Endodermal cell (in vitro differentiated cells): ENCODE measurements around the gene ST6GALNAC2. TPM values are rescaled to one million over a fixed set of nuclear protein-coding genes. Genes with fewer than 3 reads are reported as not detected.

Experiments used
- DNase-seq: peaks from one replicate; pipeline ENCODE4 v3.0.0-alpha.2; 2017
- H3K27ac ChIP-seq: 2 replicates; pipeline ENCODE4 v1.5.1; 2013; ENCODE audit warnings: mild to moderate bottlenecking, low read depth, low read length, moderate library complexity
- H3K27me3 ChIP-seq: 2 replicates; pipeline ENCODE4 v1.6.1; 2013; ENCODE audit warnings: mild to moderate bottlenecking, low read length, moderate library complexity; ENCODE audit not compliant: insufficient read depth, control insufficient read depth, poor library complexity, severe bottlenecking
- H3K36me3 ChIP-seq: 2 replicates; pipeline ENCODE4 v1.7.0; 2013; ENCODE audit warnings: mild to moderate bottlenecking, low read length, moderate library complexity; ENCODE audit not compliant: control insufficient read depth, insufficient read depth
- H3K4me1 ChIP-seq: one replicate; pipeline ENCODE4 v1.7.0; 2013; ENCODE audit warnings: low read length; ENCODE audit not compliant: control insufficient read depth, insufficient read depth
- H3K4me3 ChIP-seq: 2 replicates; pipeline ENCODE4 v1.5.1; 2013; ENCODE audit warnings: mild to moderate bottlenecking, low read length, moderate library complexity
- H3K9ac ChIP-seq: 2 replicates; pipeline ENCODE4 v1.6.1; 2013; ENCODE audit warnings: mild to moderate bottlenecking, low read length, moderate library complexity; ENCODE audit not compliant: poor library complexity, severe bottlenecking; ENCODE audit errors: extremely low read depth
- H3K9me3 ChIP-seq: 2 replicates; pipeline ENCODE4 v1.6.1; 2013; ENCODE audit warnings: mild to moderate bottlenecking, low read length, moderate library complexity; ENCODE audit not compliant: control insufficient read depth
- H3K27ac Mint-ChIP-seq: 2 replicates; pipeline ENCODE4 v1.8.0; 2020; ENCODE audit warnings: mixed read lengths
- H3K27me3 Mint-ChIP-seq: 2 replicates; pipeline ENCODE4 v1.8.0; 2021; ENCODE audit warnings: mild to moderate bottlenecking, mixed read lengths; ENCODE audit not compliant: insufficient read depth
- H3K36me3 Mint-ChIP-seq: 2 replicates; pipeline ENCODE4 v1.8.0; 2020; ENCODE audit warnings: low read depth, mixed read lengths
- H3K4me1 Mint-ChIP-seq: 2 replicates; pipeline ENCODE4 v1.8.0; 2020; ENCODE audit warnings: mixed read lengths
- H3K4me3 Mint-ChIP-seq: 2 replicates; pipeline ENCODE4 v1.8.0; 2020; ENCODE audit warnings: mild to moderate bottlenecking, moderate library complexity, mixed read lengths
- H3K9me3 Mint-ChIP-seq: 2 replicates; pipeline ENCODE4 v1.8.0; 2020; ENCODE audit warnings: mild to moderate bottlenecking, mixed read lengths
- CTCF ChIP-seq: fragments of 200-600 bp; sonication (generic); conservative IDR thresholded peaks from 2 replicates; pipeline ENCODE4 v1.5.0; 2021; ENCODE audit warnings: antibody characterized with exemption, mild to moderate bottlenecking
- WGBS, 2 experiments: methylation state at CpG; one replicate each; pipeline versions ENCODE4 v1.1.5 to v1.1.7; 2013; ENCODE audit warnings: missing lambda C conversion rate in 2 of 2, mixed read lengths in 1 of 2; ENCODE audit not compliant: insufficient coverage in 1 of 2, insufficient read length in 1 of 2; 5-methylcytosine and 5-hydroxymethylcytosine counted together
- long read RNA-seq, 4 experiments: library from polyadenylated mRNA in 2 of 4; library from RNA in 1 of 4; library from capped mRNA in 1 of 4; stranded (forward) in 3 of 4; unstranded in 1 of 4; transcript quantifications; one replicate each; pipeline ENCODE4 v2.0.0, GENCODE V29; 2020 to 2021; ENCODE audit warnings: inconsistent platforms in 1 of 4
- polyA plus RNA-seq, 2 experiments: library from polyadenylated mRNA; stranded (reverse); fragments of 50-300 nt; gene quantifications; one replicate each; pipeline ENCODE4 v1.2.3, GENCODE V29; 2013
- total RNA-seq, 2 donors: library from RNA; stranded (reverse); fragmentation: NEBNext Ultra II Directional in 1 of 2; extraction: Animal tissue kit (Norgen Biotek cat#: 25700) in 1 of 2; gene quantifications; 2 replicates in 1 of 2; 3 replicates in 1 of 2; pipeline ENCODE4 v1.2.1, GENCODE V29; 2021

The ST6GALNAC2 gene
- 10 to 100 TPM; 15.1 to 26.9 TPM for total RNA-seq
- 3.5 TPM for polyA plus RNA-seq (2013, experiment 1 of 2)
- 3.6 TPM for polyA plus RNA-seq (2013, experiment 2 of 2)
- long read RNA-seq, experiment 1, partial matches to known transcripts = 1 of 10 reads
- long read RNA-seq, experiment 1, other reads (novel, unspliced or antisense) = 6 of 10 reads
- long read RNA-seq, experiment 2, transcript ST6GALNAC2-201 (9 exons, 2,170 nt) = major isoform, 53 of 88 reads
- long read RNA-seq, experiment 2, partial matches to known transcripts = 2 of 88 reads
- long read RNA-seq, experiment 2, other reads (novel, unspliced or antisense) = 33 of 88 reads
- long read RNA-seq, experiment 3, transcript ST6GALNAC2-201 (9 exons, 2,170 nt) = major isoform, 6 of 11 reads
- long read RNA-seq, experiment 3, partial matches to known transcripts = 1 of 11 reads
- long read RNA-seq, experiment 3, other reads (novel, unspliced or antisense) = 4 of 11 reads
- long read RNA-seq, experiment 4, partial matches to known transcripts = 0 of 13 reads
- long read RNA-seq, experiment 4, other reads (novel, unspliced or antisense) = 10 of 13 reads

GRCh38 chr17:76585649-76586593 lies at the start of gene ST6GALNAC2:
TSS of gene ST6GALNAC2 (minus strand) at chr17:76585860. CDS start at chr17:76585808, 52 bp downstream.
- Mint-ChIP-seq H3K4me3 (peak within 1 kb of the TSS; percentile 66), H3K27ac (no peak within 1 kb of the TSS), H3K27me3 (peaks cover 64% of the 10 kb centered on the region), H3K4me1 (peaks cover 22% of the 10 kb centered on the region), H3K9me3 (peaks cover 10% of the 10 kb centered on the region), H3K36me3 (peaks cover 2% of the 10 kb centered on the region)
- peak; percentile 13 for TF ChIP-seq CTCF
- WGBS, 2 experiments = 1 to 2% methylated on average over 15 to 84 of the region's 84 CpGs
- H3K4me1 ChIP-seq = peaks cover 6% of the 10 kb centered on the region
- peak; percentile 88 for DNase-seq
- H3K9ac ChIP-seq = peak within 1 kb of the TSS; percentile 78
- peak within 1 kb of the TSS; percentile 87 for H3K4me3 ChIP-seq
- no peak within 1 kb of the TSS for H3K27ac ChIP-seq
- no peaks in the 10 kb centered on the region for H3K36me3 ChIP-seq
- H3K27me3 ChIP-seq = peaks cover 38% of the 10 kb centered on the region
- H3K9me3 ChIP-seq = peaks cover 11% of the 10 kb centered on the region

GRCh38 chr17:76635039-76635438 lies 49.4 kb upstream of the ST6GALNAC2 start:
- Histone ChIP-seq H3K27ac (no peak overlapping the region), H3K9me3 (no peaks in the 10 kb centered on the region), H3K27me3 (no peaks in the 10 kb centered on the region), H3K36me3 (no peaks in the 10 kb centered on the region), H3K4me1 (no peaks in the 10 kb centered on the region), H3K9ac (no peak overlapping the region), H3K4me3 (no peak overlapping the region)
- Mint-ChIP-seq H3K27ac (no peak overlapping the region), H3K27me3 (no peaks in the 10 kb centered on the region), H3K9me3 (no peaks in the 10 kb centered on the region), H3K36me3 (no peaks in the 10 kb centered on the region), H3K4me3 (no peak overlapping the region), H3K4me1 (peaks cover 21% of the 10 kb centered on the region)
- no peak for DNase-seq
- 92 to 94% methylated on average over 4 to 5 of the region's 5 CpGs for WGBS, 2 experiments
- no peak for TF ChIP-seq CTCF

- Mint-ChIP-seq H3K27ac (no peak overlapping the region), H3K36me3 (no peaks in the 10 kb centered on the region), H3K9me3 (no peaks in the 10 kb centered on the region), H3K4me3 (no peak overlapping the region), H3K27me3 (no peaks in the 10 kb centered on the region), H3K4me1 (peaks cover 19% of the 10 kb centered on the region)
- Histone ChIP-seq H3K27me3 (no peaks in the 10 kb centered on the region), H3K4me1 (no peaks in the 10 kb centered on the region), H3K9me3 (no peaks in the 10 kb centered on the region), H3K36me3 (no peaks in the 10 kb centered on the region), H3K27ac (no peak overlapping the region), H3K4me3 (no peak overlapping the region), H3K9ac (no peak overlapping the region)
- DNase-seq = no peak
- peak; percentile 13 for TF ChIP-seq CTCF
- 90 to 95% methylated on average over 12 to 14 of the region's 14 CpGs for WGBS, 2 experiments
These were observed 48.1 kb upstream of the ST6GALNAC2 start for GRCh38 chr17:76633628-76634328.
